Measurements from ENCODE around the gene CYP2S1.

DNA sequence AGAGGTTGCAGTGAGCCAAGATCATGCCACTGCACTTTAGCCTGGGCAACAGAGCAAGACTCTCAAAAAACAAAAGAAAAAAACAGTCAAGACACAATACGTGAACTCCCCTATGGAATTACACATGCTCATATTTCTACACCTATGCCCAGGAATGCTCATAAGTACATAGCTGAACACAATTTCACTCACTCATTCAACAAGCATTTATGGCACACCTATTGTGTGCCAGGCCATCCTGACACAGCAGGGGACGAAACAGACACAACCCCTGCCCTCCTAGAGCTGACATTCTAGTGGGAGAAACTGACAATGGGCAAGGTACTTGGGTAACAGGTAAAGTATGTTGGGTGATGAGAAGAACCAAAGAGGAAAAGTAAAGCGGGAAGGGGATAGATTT, 35.5 kb downstream of the CYP2S1 start:
- TF ChIP-seq, protein P1, sequence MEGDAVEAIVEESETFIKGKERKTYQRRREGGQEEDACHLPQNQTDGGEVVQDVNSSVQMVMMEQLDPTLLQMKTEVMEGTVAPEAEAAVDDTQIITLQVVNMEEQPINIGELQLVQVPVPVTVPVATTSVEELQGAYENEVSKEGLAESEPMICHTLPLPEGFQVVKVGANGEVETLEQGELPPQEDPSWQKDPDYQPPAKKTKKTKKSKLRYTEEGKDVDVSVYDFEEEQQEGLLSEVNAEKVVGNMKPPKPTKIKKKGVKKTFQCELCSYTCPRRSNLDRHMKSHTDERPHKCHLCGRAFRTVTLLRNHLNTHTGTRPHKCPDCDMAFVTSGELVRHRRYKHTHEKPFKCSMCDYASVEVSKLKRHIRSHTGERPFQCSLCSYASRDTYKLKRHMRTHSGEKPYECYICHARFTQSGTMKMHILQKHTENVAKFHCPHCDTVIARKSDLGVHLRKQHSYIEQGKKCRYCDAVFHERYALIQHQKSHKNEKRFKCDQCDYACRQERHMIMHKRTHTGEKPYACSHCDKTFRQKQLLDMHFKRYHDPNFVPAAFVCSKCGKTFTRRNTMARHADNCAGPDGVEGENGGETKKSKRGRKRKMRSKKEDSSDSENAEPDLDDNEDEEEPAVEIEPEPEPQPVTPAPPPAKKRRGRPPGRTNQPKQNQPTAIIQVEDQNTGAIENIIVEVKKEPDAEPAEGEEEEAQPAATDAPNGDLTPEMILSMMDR (IDR thresholded peaks at IDR 0.05; ENCODE audit: insufficient read depth, low read depth, low read length) = no peak
- TF ChIP-seq EZH2 (IDR thresholded peaks at IDR 0.05; ENCODE audit: insufficient read depth, low read length) = no peak
